C4-2B (cell line): ENCODE results near the gene MGMT.

Source experiments
- CTCF ChIP-seq: fragments of 450-650 bp; conservative IDR thresholded peaks from 2 replicates; pipeline ENCODE4 v1.5.1; 2017; ENCODE audit warnings: mild to moderate bottlenecking
- ZFX ChIP-seq: fragments of 450-650 bp; IDR thresholded peaks from 2 replicates; pipeline ENCODE4 v1.6.1; 2017

- TF ChIP-seq CTCF (no peak), ZFX (no peak)
Observed at GRCh38 chr10:129670124-129670523, 203.1 kb downstream of the MGMT start.
